ENCODE data around the gene RPL7A. TPM values are rescaled to one million over a fixed set of nuclear protein-coding genes. Genes with fewer than 3 reads are reported as not detected.

The RPL7A gene
- total RNA-seq, 1 experiment from 2014 or later: 1,920 TPM

- ChIA-PET CTCF (no interaction called here), POLR2A (ENCODE audit: low non-redundant PET) (no interaction called here)
- no peak for DNase-seq (ENCODE audit: low spot score)
- H3K36me3 ChIP-seq (ENCODE audit: insufficient read depth, low read length, poor library complexity, severe bottlenecking): peaks cover 66% of the 10 kb centered on the region
- no peaks in the 10 kb centered on the region for H3K4me1 ChIP-seq (ENCODE audit: insufficient read depth, low read length, poor library complexity, severe bottlenecking)
- no TSS peak for BruUV-seq (replicated peaks)
- no peak overlapping the region for H3K27ac ChIP-seq (ENCODE audit: low read depth, low read length, poor library complexity, severe bottlenecking)
- intact Hi-C loops (cut with micrococcal nuclease; ENCODE audit: unreplicated experiment): no loop called here
- TF ChIP-seq CTCF (conservative IDR thresholded peaks at IDR 0.05; ENCODE audit: low read depth, low read length) (no peak), EZH2 (IDR thresholded peaks at IDR 0.05; ENCODE audit: borderline replicate concordance, low read depth, low read length, poor library complexity, severe bottlenecking) (no peak)
- H3K9me3 ChIP-seq (ENCODE audit: low read depth, low read length, poor library complexity, severe bottlenecking): no peaks in the 10 kb centered on the region
- no peaks in the 10 kb centered on the region for H3K27me3 ChIP-seq (replicated peaks; ENCODE audit: insufficient read depth, low read depth, low read length, poor library complexity)
- H3K4me3 ChIP-seq (ENCODE audit: low read depth, low read length, poor library complexity, severe bottlenecking): no peak overlapping the region
Observed at GRCh38 chr9:133369422-133369821, 21.4 kb downstream of the RPL7A start.

- TF ChIP-seq CTCF (conservative IDR thresholded peaks at IDR 0.05; ENCODE audit: low read depth, low read length): no peak
- no peak for TF ChIP-seq EZH2 (IDR thresholded peaks at IDR 0.05; ENCODE audit: borderline replicate concordance, low read depth, low read length, poor library complexity, severe bottlenecking)
- Histone ChIP-seq H3K9me3 (ENCODE audit: low read depth, low read length, poor library complexity, severe bottlenecking) (no peaks in the 10 kb centered on the region), H3K27me3 (replicated peaks; ENCODE audit: insufficient read depth, low read depth, low read length, poor library complexity) (no peaks in the 10 kb centered on the region), H3K36me3 (ENCODE audit: insufficient read depth, low read length, poor library complexity, severe bottlenecking) (peaks cover 62% of the 10 kb centered on the region), H3K4me1 (ENCODE audit: insufficient read depth, low read length, poor library complexity, severe bottlenecking) (no peaks in the 10 kb centered on the region), H3K27ac (ENCODE audit: low read depth, low read length, poor library complexity, severe bottlenecking) (no peak overlapping the region), H3K4me3 (ENCODE audit: low read depth, low read length, poor library complexity, severe bottlenecking) (no peak overlapping the region)
- intact Hi-C loops (cut with micrococcal nuclease; ENCODE audit: unreplicated experiment): no loop called here
- POLR2A ChIA-PET (ENCODE audit: low non-redundant PET): interaction anchor here (0.6 kb wide), 1 partner anchor 90 kb away, joined by 11 read pairs; the partner anchor contains the start of gene CACFD1
- DNase-seq (ENCODE audit: low spot score): no peak
- no TSS peak for BruUV-seq (replicated peaks)
- CTCF ChIA-PET: no interaction called here
Observed at GRCh38 chr9:133369933-133370332, 21.9 kb downstream of the RPL7A start.

- intact Hi-C loops (cut with micrococcal nuclease; ENCODE audit: unreplicated experiment): no loop called here
- H3K9me3 ChIP-seq (ENCODE audit: low read depth, low read length, poor library complexity, severe bottlenecking): no peaks in the 10 kb centered on the region
- ChIA-PET POLR2A (ENCODE audit: low non-redundant PET) (interaction anchor here (0.6 kb wide), 1 partner anchor 89 kb away, joined by 11 read pairs; the partner anchor contains the start of gene CACFD1), CTCF (no interaction called here)
- H3K27me3 ChIP-seq (replicated peaks; ENCODE audit: insufficient read depth, low read depth, low read length, poor library complexity): no peaks in the 10 kb centered on the region
- no peak for DNase-seq (ENCODE audit: low spot score)
- no peaks in the 10 kb centered on the region for H3K4me1 ChIP-seq (ENCODE audit: insufficient read depth, low read length, poor library complexity, severe bottlenecking)
- BruUV-seq (replicated peaks): no TSS peak
- H3K27ac ChIP-seq (ENCODE audit: low read depth, low read length, poor library complexity, severe bottlenecking): no peak overlapping the region
- H3K36me3 ChIP-seq (ENCODE audit: insufficient read depth, low read length, poor library complexity, severe bottlenecking): peaks cover 55% of the 10 kb centered on the region
- H3K4me3 ChIP-seq (ENCODE audit: low read depth, low read length, poor library complexity, severe bottlenecking): no peak overlapping the region
- TF ChIP-seq EZH2 (IDR thresholded peaks at IDR 0.05; ENCODE audit: borderline replicate concordance, low read depth, low read length, poor library complexity, severe bottlenecking) (no peak), CTCF (conservative IDR thresholded peaks at IDR 0.05; ENCODE audit: low read depth, low read length) (no peak)
Observed at GRCh38 chr9:133370685-133371084, 22.7 kb downstream of the RPL7A start.
